Right atrium auricular region (tissue), 2 donors: ENCODE results near the gene C16orf87. TPM values are rescaled to one million over a fixed set of nuclear protein-coding genes. Genes with fewer than 3 reads are reported as not detected.

ENCODE experiments used
- DNase-seq: peaks from one replicate; pipeline ENCODE4 v3.0.0-alpha.2; 2019; ENCODE audit warnings: low spot score
- H3K27ac ChIP-seq, 2 donors: fragments of 200-600 bp; sonication (generic); 1 replicate in 1 of 2; 2 replicates in 1 of 2; pipeline ENCODE4 v1.5.1; 2016 to 2019
- H3K27me3 ChIP-seq, 2 donors: fragments of 200-600 bp; sonication (generic); one replicate each; pipeline versions ENCODE4 v1.5.1 to v1.6.0; 2017 to 2019
- H3K36me3 ChIP-seq: fragments of 200-600 bp; sonication (generic); one replicate; pipeline ENCODE4 v1.5.1; 2016
- H3K4me1 ChIP-seq, 2 donors: fragments of 200-600 bp; sonication (generic); one replicate each; pipeline versions ENCODE4 v1.5.1 to v1.6.0; 2017 to 2019
- H3K4me3 ChIP-seq, 2 donors: fragments of 200-600 bp; sonication (generic); 1 replicate in 1 of 2; 2 replicates in 1 of 2; pipeline ENCODE4 v1.5.1; 2017 to 2019; ENCODE audit warnings: mild to moderate bottlenecking in 1 of 2, moderate library complexity in 1 of 2
- H3K9me3 ChIP-seq, 2 donors: fragments of 200-600 bp; sonication (generic); one replicate each; pipeline ENCODE4 v1.5.1; 2019
- CTCF ChIP-seq, 2 donors: fragments of 200-600 bp; sonication (generic); IDR thresholded peaks; one replicate each; pipeline ENCODE4 v1.5.1; 2019; ENCODE audit warnings: antibody characterized with exemption in 2 of 2
- total RNA-seq, 2 donors: library from RNA; depleted of rRNA; stranded (reverse); fragments of >200 nt; gene quantifications; one replicate each; pipeline ENCODE4 v1.1.0, GENCODE V29; 2016

C16orf87 gene
- total RNA-seq, 2 donors from 2014 or later: 12.0 to 14.1 TPM

GRCh38 chr16:46866286-46866685 is 35.3 kb upstream of the C16orf87 start:
- no peak overlapping the region for H3K27ac ChIP-seq
- no peak overlapping the region for H3K4me3 ChIP-seq
- no peaks in the 10 kb centered on the region for H3K36me3 ChIP-seq
- no peak for DNase-seq
- no peaks in the 10 kb centered on the region for H3K9me3 ChIP-seq
- no peaks in the 10 kb centered on the region for H3K4me1 ChIP-seq
- TF ChIP-seq CTCF (IDR thresholded peaks at IDR 0.05): no peak
- H3K27me3 ChIP-seq: no peaks in the 10 kb centered on the region

GRCh38 chr16:46862555-46863447 is 31.8 kb upstream of the C16orf87 start:
- Histone ChIP-seq H3K27ac (no peak overlapping the region), H3K9me3 (no peaks in the 10 kb centered on the region), H3K36me3 (no peaks in the 10 kb centered on the region), H3K27me3 (no peaks in the 10 kb centered on the region), H3K4me1 (no peaks in the 10 kb centered on the region), H3K4me3 (no peak overlapping the region)
- DNase-seq: no peak
- TF ChIP-seq CTCF (IDR thresholded peaks at IDR 0.05): no peak

GRCh38 chr16:46859719-46860152 is 28.8 kb upstream of the C16orf87 start:
- no peaks in the 10 kb centered on the region for H3K36me3 ChIP-seq
- H3K4me1 ChIP-seq: no peaks in the 10 kb centered on the region
- no peaks in the 10 kb centered on the region for H3K27me3 ChIP-seq
- no peak overlapping the region for H3K4me3 ChIP-seq
- no peak overlapping the region for H3K27ac ChIP-seq
- TF ChIP-seq CTCF (IDR thresholded peaks at IDR 0.05): no peak
- no peaks in the 10 kb centered on the region for H3K9me3 ChIP-seq
- DNase-seq: no peak

- no peak for TF ChIP-seq CTCF (IDR thresholded peaks at IDR 0.05)
- Histone ChIP-seq H3K36me3 (no peaks in the 10 kb centered on the region), H3K4me1 (no peaks in the 10 kb centered on the region), H3K27ac (no peak overlapping the region), H3K4me3 (no peak overlapping the region), H3K9me3 (no peaks in the 10 kb centered on the region), H3K27me3 (no peaks in the 10 kb centered on the region)
- no peak for DNase-seq
Measured at GRCh38 chr16:46858151-46858550, 27.2 kb upstream of the C16orf87 start.

- H3K4me3 ChIP-seq: no peak overlapping the region
- no peak overlapping the region for H3K27ac ChIP-seq
Measured at GRCh38 chr16:46857368-46857945, 26.5 kb upstream of the C16orf87 start.

More at GRCh38 chr16:46857368-46857945, 26.5 kb upstream of the C16orf87 start:
- Histone ChIP-seq H3K36me3 (no peaks in the 10 kb centered on the region), H3K9me3 (no peaks in the 10 kb centered on the region), H3K4me1 (no peaks in the 10 kb centered on the region), H3K27me3 (no peaks in the 10 kb centered on the region)
- no peak for DNase-seq
- TF ChIP-seq CTCF (IDR thresholded peaks at IDR 0.05): peak in 1 of 2 donors; percentile 41
